OCI-LY1 (cell line): ENCODE data around the gene GLIPR2.

Source experiments
- EZH2 ChIP-seq: fragments of 200-600 bp; sonication (generic), shearing (Covaris generic); IDR thresholded peaks from 2 replicates; pipeline ENCODE4 v1.8.0; 2017; ENCODE audit warnings: borderline replicate concordance, mixed run types, mild to moderate bottlenecking, antibody characterized with exemption, low read length, moderate library complexity, mixed read lengths
- TF ChIP-seq, protein P1 (sequence below): fragments of 200-600 bp; sonication (generic), shearing (Covaris generic); IDR thresholded peaks from 2 replicates; pipeline ENCODE4 v1.5.1; 2017; ENCODE audit warnings: mild to moderate bottlenecking, antibody characterized with exemption, low read length, moderate library complexity, mixed read lengths

DNA sequence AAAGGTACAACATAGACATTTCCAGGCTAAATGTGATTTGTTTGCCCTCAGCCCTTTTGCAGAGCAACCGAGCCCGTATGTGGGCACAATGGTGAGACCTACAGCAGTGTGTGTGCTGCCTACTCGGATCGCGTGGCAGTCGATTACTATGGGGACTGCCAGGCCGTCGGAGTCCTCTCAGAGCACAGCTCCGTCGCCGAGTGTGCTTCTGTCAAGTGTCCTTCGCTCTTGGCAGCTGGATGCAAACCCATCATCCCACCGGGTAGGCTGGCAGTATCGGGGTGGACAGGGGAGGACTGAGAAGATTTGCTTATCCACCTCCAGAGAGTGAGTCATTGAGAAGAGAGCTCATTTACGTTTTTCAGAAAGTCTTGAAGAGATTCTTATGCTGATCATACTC is 17.8 kb upstream of the GLIPR2 start:
- TF ChIP-seq EZH2 = no peak
- TF ChIP-seq, protein P1, sequence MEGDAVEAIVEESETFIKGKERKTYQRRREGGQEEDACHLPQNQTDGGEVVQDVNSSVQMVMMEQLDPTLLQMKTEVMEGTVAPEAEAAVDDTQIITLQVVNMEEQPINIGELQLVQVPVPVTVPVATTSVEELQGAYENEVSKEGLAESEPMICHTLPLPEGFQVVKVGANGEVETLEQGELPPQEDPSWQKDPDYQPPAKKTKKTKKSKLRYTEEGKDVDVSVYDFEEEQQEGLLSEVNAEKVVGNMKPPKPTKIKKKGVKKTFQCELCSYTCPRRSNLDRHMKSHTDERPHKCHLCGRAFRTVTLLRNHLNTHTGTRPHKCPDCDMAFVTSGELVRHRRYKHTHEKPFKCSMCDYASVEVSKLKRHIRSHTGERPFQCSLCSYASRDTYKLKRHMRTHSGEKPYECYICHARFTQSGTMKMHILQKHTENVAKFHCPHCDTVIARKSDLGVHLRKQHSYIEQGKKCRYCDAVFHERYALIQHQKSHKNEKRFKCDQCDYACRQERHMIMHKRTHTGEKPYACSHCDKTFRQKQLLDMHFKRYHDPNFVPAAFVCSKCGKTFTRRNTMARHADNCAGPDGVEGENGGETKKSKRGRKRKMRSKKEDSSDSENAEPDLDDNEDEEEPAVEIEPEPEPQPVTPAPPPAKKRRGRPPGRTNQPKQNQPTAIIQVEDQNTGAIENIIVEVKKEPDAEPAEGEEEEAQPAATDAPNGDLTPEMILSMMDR = no peak
